Measurements from ENCODE around the gene MAPRE3. TPM values are rescaled to one million over a fixed set of nuclear protein-coding genes. Genes with fewer than 3 reads are reported as not detected.
"Not testable (repeated sequence)": the region's sequence is repeated elsewhere in the genome, so short reads cannot be mapped to it uniquely, and the experiment has no call there.

The MAPRE3 gene
- total RNA-seq, 2 donors from 2014 or later = 12.0 to 28.9 TPM

DNA sequence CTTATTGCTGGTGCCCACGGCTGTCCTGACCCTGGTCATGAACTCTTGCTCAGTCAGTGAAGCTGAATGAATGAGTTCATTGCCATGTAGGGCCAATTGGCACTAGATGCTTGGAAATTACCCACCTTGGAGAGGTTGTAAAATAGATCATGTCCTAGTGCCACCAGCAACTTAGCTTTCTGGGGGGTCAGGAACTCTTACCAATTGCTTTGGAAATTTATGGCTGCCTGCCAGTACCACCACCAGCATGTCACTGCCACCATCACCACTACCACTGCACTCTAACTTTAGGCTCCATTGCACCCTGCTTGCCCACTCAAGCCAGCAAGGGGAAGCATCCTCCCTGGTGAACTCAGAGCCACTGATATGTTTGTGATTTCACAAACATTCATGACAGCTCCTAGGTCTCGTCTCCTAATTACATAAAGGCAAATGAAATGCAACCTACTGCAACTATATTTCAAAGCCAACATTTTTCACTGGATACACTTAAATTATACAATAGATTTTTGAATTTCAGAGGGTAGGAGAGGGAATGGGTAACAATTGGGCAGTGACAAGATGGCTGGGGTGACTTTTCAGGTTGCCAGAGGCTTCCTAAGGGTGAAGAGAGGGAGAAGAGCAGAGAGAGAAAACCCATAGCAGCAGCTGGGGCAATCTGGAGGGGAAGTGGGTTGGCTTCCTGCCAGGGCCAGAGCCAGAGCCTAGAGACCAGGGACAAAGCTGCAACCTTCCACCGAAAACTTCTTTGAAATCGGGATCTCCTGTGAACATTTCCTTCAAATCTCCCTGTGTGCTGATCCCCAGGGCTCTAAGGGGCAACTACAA, 104.5 kb downstream of the MAPRE3 start:
- 39% methylated on average over 4 of the region's 4 CpGs for WGBS
- Histone ChIP-seq H3K36me3 (no peaks in the 10 kb centered on the region), H3K27me3 (replicated peaks; ENCODE audit: insufficient read depth) (no peaks in the 10 kb centered on the region), H3K9me3 (no peaks in the 10 kb centered on the region), H3K27ac (peak overlapping the region in 1 of 2 donors; percentile 8), H3K4me3 (no peak overlapping the region), H3K4me1 (replicated peaks) (no peaks in the 10 kb centered on the region)
- DNase-seq (ENCODE audit: low spot score) = no peak
- intact Hi-C loops (cut with DNase I) = loop anchor here (10.0 kb wide), 1 partner anchor 730 kb away; the partner anchor contains the start of genes ADGRF3 and SELENOI
- TF ChIP-seq POLR2AphosphoS5 (IDR thresholded peaks at IDR 0.05) (no peak), POLR2A (IDR thresholded peaks at IDR 0.05) (no peak), CTCF (IDR thresholded peaks at IDR 0.05) (no peak)

DNA sequence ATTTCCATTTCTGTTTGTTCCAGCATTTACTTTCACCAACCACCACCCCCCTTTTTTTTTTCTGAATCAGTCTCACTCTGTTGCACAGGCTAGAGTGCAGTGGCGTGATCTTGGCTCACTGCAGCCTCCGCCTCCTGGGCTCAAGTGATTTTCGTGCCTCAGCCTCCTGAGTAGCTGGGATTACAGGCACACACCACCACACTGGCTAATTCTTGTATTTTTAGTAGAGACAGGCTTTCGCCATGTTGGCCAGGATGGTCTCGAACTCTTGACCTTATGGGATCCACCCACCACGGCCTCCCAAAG, 105.1 kb downstream of the MAPRE3 start:
- H3K4me1 ChIP-seq (replicated peaks); H3K4me3 ChIP-seq; H3K36me3 ChIP-seq; H3K27me3 ChIP-seq (replicated peaks; ENCODE audit: insufficient read depth); DNase-seq (ENCODE audit: low spot score); H3K9me3 ChIP-seq: not testable (repeated sequence)
- WGBS = 85% methylated on average over 6 of the region's 6 CpGs
- peak overlapping the region in 1 of 2 donors; percentile 8 for H3K27ac ChIP-seq
- intact Hi-C loops (cut with DNase I) = loop anchor here (10.0 kb wide), 1 partner anchor 731 kb away; the partner anchor contains the start of genes ADGRF3 and SELENOI

DNA sequence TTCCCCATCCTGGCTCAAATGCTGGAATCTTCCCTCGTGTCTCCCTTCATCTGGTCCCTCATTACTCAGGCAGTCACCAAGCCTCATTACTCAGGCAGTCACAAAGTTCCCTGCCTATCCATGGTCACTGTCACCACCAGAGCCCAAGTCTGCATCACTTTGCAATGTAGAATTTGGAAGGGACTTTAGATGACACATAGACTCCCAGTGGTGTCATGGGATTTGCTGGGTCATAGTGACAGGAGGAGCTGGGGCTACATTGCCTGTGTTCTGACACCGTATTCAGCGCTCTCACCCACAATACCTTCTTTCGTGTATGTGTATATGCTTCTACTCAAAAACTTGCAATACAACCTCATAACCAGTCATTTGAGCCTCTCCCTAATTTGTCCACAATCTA, 105.9 kb downstream of the MAPRE3 start:
- Histone ChIP-seq H3K4me1 (replicated peaks) (peaks cover 2% of the 10 kb centered on the region), H3K27ac (peak overlapping the region in 1 of 2 donors; percentile 8), H3K27me3 (replicated peaks; ENCODE audit: insufficient read depth) (no peaks in the 10 kb centered on the region), H3K36me3 (no peaks in the 10 kb centered on the region), H3K4me3 (no peak overlapping the region), H3K9me3 (no peaks in the 10 kb centered on the region)
- no peak for TF ChIP-seq POLR2AphosphoS5 (IDR thresholded peaks at IDR 0.05)
- no peak for TF ChIP-seq POLR2A (IDR thresholded peaks at IDR 0.05)
- no peak for TF ChIP-seq CTCF (IDR thresholded peaks at IDR 0.05)
- DNase-seq (ENCODE audit: low spot score) = no peak
- 64% methylated on average over 4 of the region's 4 CpGs for WGBS
- intact Hi-C loops (cut with DNase I) = loop anchor here (10.0 kb wide), 1 partner anchor 732 kb away; the partner anchor contains the start of genes ADGRF3 and SELENOI

Other genes starting within 250 kb of the MAPRE3 start
- gene SLC35F6, start 206.4 kb upstream of the MAPRE3 start, total RNA-seq = 10 to 100 TPM; 56.6 to 58.6 TPM
- under 1 TPM; 0.23 to 0.68 TPM for gene CENPA, start 184.6 kb upstream of the MAPRE3 start, total RNA-seq
- gene DPYSL5, start 122.5 kb upstream of the MAPRE3 start, total RNA-seq = 1 to 10 TPM in 1 of 2 donors, not detected in 1; 1.2 TPM
- 10 to 100 TPM; 44.5 to 75.9 TPM for gene TMEM214, start 62.3 kb downstream of the MAPRE3 start, total RNA-seq
- gene AGBL5, start 81.0 kb downstream of the MAPRE3 start, total RNA-seq = 10 to 100 TPM; 31.9 to 87.1 TPM
- gene OST4, start 101.0 kb downstream of the MAPRE3 start, total RNA-seq = 100 to 1,000 TPM; 246 to 317 TPM
- 100 to 1,000 TPM in 1 of 2 donors, 10 to 100 TPM in 1; 39.8 to 149 TPM for gene EMILIN1, start 108.0 kb downstream of the MAPRE3 start, total RNA-seq
- gene KHK, start 116.1 kb downstream of the MAPRE3 start, total RNA-seq = 1 to 10 TPM in 1 of 2 donors, under 1 TPM in 1; 0.91 to 7.0 TPM
- 10 to 100 TPM in 1 of 2 donors, 1 to 10 TPM in 1; 4.9 to 10.7 TPM for gene CGREF1, start 148.5 kb downstream of the MAPRE3 start, total RNA-seq
- 1 to 10 TPM; 4.1 to 7.0 TPM for gene ABHD1, start 153.2 kb downstream of the MAPRE3 start, total RNA-seq
- gene PREB, start 164.0 kb downstream of the MAPRE3 start, total RNA-seq = 10 to 100 TPM; 74.0 to 88.9 TPM
- gene PRR30, start 168.8 kb downstream of the MAPRE3 start, total RNA-seq = 1 to 10 TPM in 1 of 2 donors, not detected in 1; 1.1 TPM
- 1 to 10 TPM in 1 of 2 donors, not detected in 1; 8.5 TPM for gene TCF23, start 178.4 kb downstream of the MAPRE3 start, total RNA-seq
- gene ATRAID, start 241.4 kb downstream of the MAPRE3 start, total RNA-seq = 100 to 1,000 TPM; 217 to 222 TPM
- 10 to 100 TPM; 23.9 to 65.2 TPM for gene SLC5A6, start 241.6 kb downstream of the MAPRE3 start, total RNA-seq
- gene CAD, start 246.7 kb downstream of the MAPRE3 start, total RNA-seq = 10 to 100 TPM; 16.0 to 63.6 TPM